ENCODE measurements around the gene SRSF5.

SRSF5 gene

DNA sequence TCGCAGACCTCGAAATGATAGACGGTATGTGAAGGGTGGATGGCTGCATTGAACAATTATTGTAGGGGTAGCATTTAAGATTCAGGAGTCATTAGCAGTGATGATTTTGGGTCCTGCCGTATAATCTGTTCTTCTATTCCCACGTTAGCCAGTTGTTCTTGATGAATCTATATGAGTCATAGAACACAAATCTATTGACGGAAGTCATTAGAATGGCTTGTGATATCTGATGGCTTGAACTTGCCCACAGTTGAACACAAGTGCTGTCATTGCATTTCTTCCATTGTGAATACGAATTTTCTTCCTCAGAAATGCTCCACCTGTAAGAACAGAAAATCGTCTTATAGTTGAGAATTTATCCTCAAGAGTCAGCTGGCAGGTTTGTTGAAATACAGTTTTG, 1.9 kb downstream of the SRSF5 start:
- Histone ChIP-seq H3K4me1 (ENCODE audit: control insufficient read depth, insufficient read depth, low read length, poor library complexity, severe bottlenecking) (peaks cover 18% of the 10 kb centered on the region), H3K36me3 (ENCODE audit: control insufficient read depth, insufficient read depth, low read length) (peaks cover 67% of the 10 kb centered on the region), H3K27ac (ENCODE audit: insufficient read depth, low read length, poor library complexity, severe bottlenecking) (no peak overlapping the region), H3K4me3 (ENCODE audit: insufficient read depth, low read depth, low read length, poor library complexity, severe bottlenecking) (peak overlapping the region; percentile 89), H3K9me3 (ENCODE audit: control insufficient read depth, low read length) (no peaks in the 10 kb centered on the region), H3K27me3 (replicated peaks; ENCODE audit: control insufficient read depth, insufficient read depth, low read length, poor library complexity, severe bottlenecking) (no peaks in the 10 kb centered on the region)
- DNase-seq = no peak

DNA sequence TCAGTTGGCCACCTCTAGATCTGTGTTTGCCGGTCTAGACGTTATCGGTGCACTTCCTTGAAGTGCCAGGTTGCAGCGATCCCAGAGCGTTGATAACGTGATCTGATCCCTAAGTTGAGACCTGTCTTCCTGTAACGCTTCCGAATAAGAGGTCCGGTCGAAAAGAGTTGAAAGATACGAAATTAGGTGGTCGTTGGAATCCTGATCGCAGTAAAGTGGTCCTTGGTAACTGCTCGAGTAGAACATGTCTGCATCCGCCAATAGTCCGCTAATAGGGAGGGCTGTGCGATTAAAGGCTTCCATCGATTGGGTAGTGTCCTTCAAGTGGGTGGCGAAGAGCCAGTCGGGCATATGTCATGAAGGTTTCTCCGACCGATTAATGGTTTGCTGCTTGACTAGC, 2.7 kb downstream of the SRSF5 start:
- Histone ChIP-seq H3K4me1 (ENCODE audit: control insufficient read depth, insufficient read depth, low read length, poor library complexity, severe bottlenecking) (peaks cover 18% of the 10 kb centered on the region), H3K4me3 (ENCODE audit: insufficient read depth, low read depth, low read length, poor library complexity, severe bottlenecking) (no peak overlapping the region), H3K27me3 (replicated peaks; ENCODE audit: control insufficient read depth, insufficient read depth, low read length, poor library complexity, severe bottlenecking) (no peaks in the 10 kb centered on the region), H3K9me3 (ENCODE audit: control insufficient read depth, low read length) (no peaks in the 10 kb centered on the region), H3K27ac (ENCODE audit: insufficient read depth, low read length, poor library complexity, severe bottlenecking) (no peak overlapping the region), H3K36me3 (ENCODE audit: control insufficient read depth, insufficient read depth, low read length) (peaks cover 69% of the 10 kb centered on the region)
- DNase-seq = no peak

DNA sequence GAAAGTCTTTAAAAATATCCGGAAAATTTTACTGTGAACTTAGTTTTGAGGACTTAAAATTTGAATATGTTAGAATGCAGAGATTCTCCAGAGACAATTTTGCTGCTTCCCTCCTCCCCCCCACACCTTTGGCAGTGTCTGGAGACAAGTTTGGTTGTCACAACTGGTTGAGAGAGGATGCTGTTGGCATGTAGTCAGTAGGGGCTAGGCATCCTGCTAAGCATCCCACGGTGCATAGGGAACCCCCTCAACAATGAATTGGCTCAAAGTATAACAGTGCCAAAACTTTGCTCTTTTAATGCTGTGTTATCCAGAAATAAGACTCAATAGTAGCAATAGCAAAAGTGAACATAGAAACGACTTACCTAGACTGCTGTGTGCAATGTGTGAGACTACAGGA, 3.6 kb downstream of the SRSF5 start:
- no peaks in the 10 kb centered on the region for H3K9me3 ChIP-seq (ENCODE audit: control insufficient read depth, low read length)
- H3K27me3 ChIP-seq (replicated peaks; ENCODE audit: control insufficient read depth, insufficient read depth, low read length, poor library complexity, severe bottlenecking) = no peaks in the 10 kb centered on the region
- H3K4me3 ChIP-seq (ENCODE audit: insufficient read depth, low read depth, low read length, poor library complexity, severe bottlenecking) = no peak overlapping the region
- peaks cover 76% of the 10 kb centered on the region for H3K36me3 ChIP-seq (ENCODE audit: control insufficient read depth, insufficient read depth, low read length)
- H3K4me1 ChIP-seq (ENCODE audit: control insufficient read depth, insufficient read depth, low read length, poor library complexity, severe bottlenecking) = peaks cover 18% of the 10 kb centered on the region
- DNase-seq = no peak
- H3K27ac ChIP-seq (ENCODE audit: insufficient read depth, low read length, poor library complexity, severe bottlenecking) = no peak overlapping the region

DNA sequence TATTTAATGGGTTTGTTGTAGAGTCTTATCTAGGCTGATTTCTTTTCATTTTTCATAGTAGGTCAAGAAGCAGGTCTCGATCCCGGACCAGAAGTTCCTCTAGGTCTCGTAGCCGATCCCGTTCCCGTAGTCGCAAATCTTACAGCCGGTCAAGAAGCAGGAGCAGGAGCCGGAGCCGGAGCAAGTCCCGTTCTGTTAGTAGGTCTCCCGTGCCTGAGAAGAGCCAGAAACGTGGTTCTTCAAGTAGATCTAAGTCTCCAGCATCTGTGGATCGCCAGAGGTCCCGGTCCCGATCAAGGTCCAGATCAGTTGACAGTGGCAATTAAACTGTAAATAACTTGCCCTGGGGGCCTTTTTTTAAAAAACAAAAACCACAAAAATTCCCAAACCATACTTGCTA, 4.2 kb downstream of the SRSF5 start:
- Histone ChIP-seq H3K27ac (ENCODE audit: insufficient read depth, low read length, poor library complexity, severe bottlenecking) (no peak overlapping the region), H3K9me3 (ENCODE audit: control insufficient read depth, low read length) (no peaks in the 10 kb centered on the region), H3K4me1 (ENCODE audit: control insufficient read depth, insufficient read depth, low read length, poor library complexity, severe bottlenecking) (peaks cover 18% of the 10 kb centered on the region), H3K4me3 (ENCODE audit: insufficient read depth, low read depth, low read length, poor library complexity, severe bottlenecking) (no peak overlapping the region), H3K36me3 (ENCODE audit: control insufficient read depth, insufficient read depth, low read length) (peaks cover 82% of the 10 kb centered on the region), H3K27me3 (replicated peaks; ENCODE audit: control insufficient read depth, insufficient read depth, low read length, poor library complexity, severe bottlenecking) (no peaks in the 10 kb centered on the region)
- no peak for DNase-seq

DNA sequence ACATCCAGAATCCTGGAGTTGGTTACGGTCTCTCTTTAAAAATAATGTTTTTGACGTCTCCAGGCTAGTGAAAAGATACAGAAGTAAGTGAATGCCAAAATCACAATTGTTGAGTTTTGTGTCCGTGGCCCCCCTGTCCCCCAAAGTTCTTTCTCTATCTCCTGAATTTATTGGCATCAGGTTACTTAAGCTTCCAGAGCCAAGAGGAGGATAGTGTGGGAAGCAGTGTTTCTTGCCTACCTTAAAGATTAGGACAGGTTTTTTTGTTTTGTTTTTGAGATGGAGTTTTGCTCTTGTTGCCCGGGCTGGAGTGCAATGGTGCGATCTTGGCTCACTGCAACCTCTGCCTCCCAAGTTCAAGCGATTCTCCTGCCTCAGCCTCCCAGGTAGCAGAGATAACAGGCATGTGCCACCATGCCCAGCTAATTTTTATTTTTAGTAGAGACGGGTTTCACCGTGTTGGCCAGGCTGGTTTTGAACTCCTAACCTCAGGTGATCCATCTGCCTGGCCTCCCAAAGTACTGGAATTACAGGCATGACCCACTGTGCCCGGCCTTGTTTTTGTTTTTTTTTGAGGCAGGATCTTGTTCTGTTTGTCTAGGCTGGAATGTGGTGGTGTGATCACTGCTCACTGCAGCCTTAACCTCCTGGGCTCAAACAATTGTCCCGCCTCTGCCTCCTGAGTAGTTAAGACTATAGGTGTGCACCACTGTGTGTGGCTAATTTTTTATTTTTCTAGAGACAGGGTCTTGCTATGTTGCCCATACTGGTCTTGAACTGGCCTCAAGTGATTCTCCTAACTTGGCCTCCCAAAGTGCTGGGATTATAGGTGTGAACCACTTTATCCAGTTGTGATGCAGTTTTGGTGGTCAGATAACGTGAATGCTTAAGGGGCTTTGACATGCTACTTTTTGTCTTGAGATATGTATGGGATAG, 5.4 kb downstream of the SRSF5 start:
- H3K4me1 ChIP-seq (ENCODE audit: control insufficient read depth, insufficient read depth, low read length, poor library complexity, severe bottlenecking) = peaks cover 18% of the 10 kb centered on the region
- no peaks in the 10 kb centered on the region for H3K27me3 ChIP-seq (replicated peaks; ENCODE audit: control insufficient read depth, insufficient read depth, low read length, poor library complexity, severe bottlenecking)
- H3K4me3 ChIP-seq (ENCODE audit: insufficient read depth, low read depth, low read length, poor library complexity, severe bottlenecking) = no peak overlapping the region
- no peak overlapping the region for H3K27ac ChIP-seq (ENCODE audit: insufficient read depth, low read length, poor library complexity, severe bottlenecking)
- no peaks in the 10 kb centered on the region for H3K9me3 ChIP-seq (ENCODE audit: control insufficient read depth, low read length)
- H3K36me3 ChIP-seq (ENCODE audit: control insufficient read depth, insufficient read depth, low read length) = peaks cover 87% of the 10 kb centered on the region
- DNase-seq = no peak

DNA sequence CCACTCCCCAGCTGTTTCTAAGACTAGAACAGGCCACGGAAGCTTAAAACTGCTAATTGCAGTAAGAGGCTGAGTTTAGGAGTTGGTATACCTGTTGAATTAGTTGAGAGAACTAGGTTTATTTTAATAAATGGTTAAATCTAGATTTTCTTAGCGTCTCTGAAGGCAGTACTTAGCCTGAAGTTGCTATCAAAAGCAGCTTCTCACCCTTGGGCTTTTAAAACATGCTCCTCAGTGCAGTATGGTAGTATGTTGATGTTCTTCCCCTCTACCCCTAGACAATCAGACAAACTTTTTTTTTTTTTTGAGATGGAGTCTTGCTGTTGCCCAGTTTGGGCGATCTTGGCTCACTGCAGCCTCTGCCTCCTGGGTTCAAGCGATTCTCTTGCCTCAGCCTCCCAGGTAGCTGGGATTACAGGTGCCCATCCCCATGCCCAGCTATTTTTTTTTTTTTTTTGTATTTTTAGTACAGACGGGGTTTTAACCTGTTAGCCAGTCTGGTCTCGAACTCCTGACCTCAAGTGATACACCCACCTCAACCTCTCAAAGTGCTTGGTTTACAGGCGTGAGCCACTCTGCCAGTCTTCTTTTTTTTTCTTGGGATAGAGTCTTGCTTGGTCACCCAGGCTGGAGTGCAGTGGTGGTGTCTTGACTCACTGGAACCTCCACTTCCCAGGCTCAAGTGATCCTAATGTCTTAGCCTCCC, 6.8 kb downstream of the SRSF5 start:
- Histone ChIP-seq H3K4me1 (ENCODE audit: control insufficient read depth, insufficient read depth, low read length, poor library complexity, severe bottlenecking) (peaks cover 10% of the 10 kb centered on the region), H3K4me3 (ENCODE audit: insufficient read depth, low read depth, low read length, poor library complexity, severe bottlenecking) (no peak overlapping the region), H3K9me3 (ENCODE audit: control insufficient read depth, low read length) (no peaks in the 10 kb centered on the region), H3K27ac (ENCODE audit: insufficient read depth, low read length, poor library complexity, severe bottlenecking) (no peak overlapping the region), H3K27me3 (replicated peaks; ENCODE audit: control insufficient read depth, insufficient read depth, low read length, poor library complexity, severe bottlenecking) (no peaks in the 10 kb centered on the region), H3K36me3 (ENCODE audit: control insufficient read depth, insufficient read depth, low read length) (peaks cover 78% of the 10 kb centered on the region)
- DNase-seq = no peak

DNA sequence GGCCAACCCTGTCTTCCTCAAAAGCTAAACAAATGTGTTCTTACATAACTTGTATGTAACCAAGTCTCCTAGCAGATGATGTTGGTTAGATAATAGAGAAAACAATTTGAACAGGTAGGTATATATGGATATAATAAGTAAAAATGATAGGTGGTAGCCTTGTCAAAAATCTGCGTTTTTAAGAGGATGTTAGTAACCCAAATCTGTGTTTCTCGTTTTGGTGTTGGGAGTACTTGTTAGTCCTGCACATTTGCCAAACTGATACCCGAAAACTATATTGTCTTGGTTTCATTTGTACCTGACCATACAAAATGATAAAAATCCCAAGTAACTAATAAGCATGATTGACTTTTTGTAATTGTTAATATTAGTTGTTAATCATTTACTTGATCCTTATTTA, 8.1 kb downstream of the SRSF5 start:
- Histone ChIP-seq H3K36me3 (ENCODE audit: control insufficient read depth, insufficient read depth, low read length) (peaks cover 73% of the 10 kb centered on the region), H3K4me3 (ENCODE audit: insufficient read depth, low read depth, low read length, poor library complexity, severe bottlenecking) (no peak overlapping the region), H3K4me1 (ENCODE audit: control insufficient read depth, insufficient read depth, low read length, poor library complexity, severe bottlenecking) (no peaks in the 10 kb centered on the region), H3K27ac (ENCODE audit: insufficient read depth, low read length, poor library complexity, severe bottlenecking) (no peak overlapping the region), H3K27me3 (replicated peaks; ENCODE audit: control insufficient read depth, insufficient read depth, low read length, poor library complexity, severe bottlenecking) (no peaks in the 10 kb centered on the region), H3K9me3 (ENCODE audit: control insufficient read depth, low read length) (no peaks in the 10 kb centered on the region)
- DNase-seq = no peak

DNA sequence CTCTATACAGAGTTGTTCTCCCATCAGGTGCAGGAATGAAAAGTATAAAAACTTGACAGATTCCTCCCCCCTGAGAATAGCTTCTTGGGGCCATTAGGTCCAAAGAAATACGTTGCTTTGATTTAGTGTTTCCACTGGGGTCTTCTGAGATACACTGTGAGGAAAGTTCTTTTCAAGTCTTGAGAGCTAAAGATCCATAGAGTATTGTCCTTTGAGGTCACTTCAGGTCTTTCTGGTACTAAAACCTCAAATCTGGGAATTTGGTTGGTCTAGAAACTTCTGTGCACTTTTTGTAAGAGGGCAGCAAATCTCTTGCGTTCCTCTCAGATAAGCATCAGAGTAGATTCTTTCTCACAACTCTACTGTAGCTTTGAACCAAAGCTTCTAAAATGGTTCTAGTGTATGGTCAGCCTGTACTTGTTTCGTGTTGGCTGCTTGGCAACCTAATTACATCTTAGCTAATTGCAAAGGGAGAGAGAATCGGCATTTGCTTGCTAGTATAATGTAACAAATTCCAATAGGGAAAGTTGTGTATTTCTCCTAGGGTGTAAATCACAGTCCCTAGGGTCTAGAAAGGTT, 10.0 kb downstream of the SRSF5 start:
- no peak for DNase-seq
- Histone ChIP-seq H3K9me3 (ENCODE audit: control insufficient read depth, low read length) (no peaks in the 10 kb centered on the region), H3K36me3 (ENCODE audit: control insufficient read depth, insufficient read depth, low read length) (peaks cover 58% of the 10 kb centered on the region), H3K4me3 (ENCODE audit: insufficient read depth, low read depth, low read length, poor library complexity, severe bottlenecking) (no peak overlapping the region), H3K27me3 (replicated peaks; ENCODE audit: control insufficient read depth, insufficient read depth, low read length, poor library complexity, severe bottlenecking) (no peaks in the 10 kb centered on the region), H3K4me1 (ENCODE audit: control insufficient read depth, insufficient read depth, low read length, poor library complexity, severe bottlenecking) (no peaks in the 10 kb centered on the region), H3K27ac (ENCODE audit: insufficient read depth, low read length, poor library complexity, severe bottlenecking) (no peak overlapping the region)

DNA sequence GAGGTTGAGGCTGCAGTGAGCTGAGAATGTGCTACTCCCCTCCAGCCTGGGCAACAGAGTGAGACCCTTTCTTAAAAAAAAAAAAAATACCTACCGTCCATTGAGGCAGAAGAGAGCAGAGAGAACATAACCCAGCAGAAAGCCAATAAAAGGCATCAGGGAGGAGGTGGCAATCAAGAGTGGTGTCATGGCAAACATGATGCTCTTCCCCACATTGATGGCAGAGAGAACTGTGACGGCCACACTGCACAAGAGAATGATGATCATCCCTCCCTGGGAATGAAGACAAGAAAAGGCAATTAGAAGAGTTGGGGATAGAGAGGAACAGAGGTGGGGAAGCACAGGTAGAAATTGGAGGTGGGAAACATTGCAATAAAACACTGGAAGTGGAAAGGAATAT, 12.1 kb downstream of the SRSF5 start:
- Histone ChIP-seq H3K9me3 (ENCODE audit: control insufficient read depth, low read length) (no peaks in the 10 kb centered on the region), H3K4me1 (ENCODE audit: control insufficient read depth, insufficient read depth, low read length, poor library complexity, severe bottlenecking) (no peaks in the 10 kb centered on the region), H3K36me3 (ENCODE audit: control insufficient read depth, insufficient read depth, low read length) (peaks cover 38% of the 10 kb centered on the region), H3K27me3 (replicated peaks; ENCODE audit: control insufficient read depth, insufficient read depth, low read length, poor library complexity, severe bottlenecking) (no peaks in the 10 kb centered on the region), H3K4me3 (ENCODE audit: insufficient read depth, low read depth, low read length, poor library complexity, severe bottlenecking) (no peak overlapping the region), H3K27ac (ENCODE audit: insufficient read depth, low read length, poor library complexity, severe bottlenecking) (no peak overlapping the region)
- DNase-seq = no peak

DNA sequence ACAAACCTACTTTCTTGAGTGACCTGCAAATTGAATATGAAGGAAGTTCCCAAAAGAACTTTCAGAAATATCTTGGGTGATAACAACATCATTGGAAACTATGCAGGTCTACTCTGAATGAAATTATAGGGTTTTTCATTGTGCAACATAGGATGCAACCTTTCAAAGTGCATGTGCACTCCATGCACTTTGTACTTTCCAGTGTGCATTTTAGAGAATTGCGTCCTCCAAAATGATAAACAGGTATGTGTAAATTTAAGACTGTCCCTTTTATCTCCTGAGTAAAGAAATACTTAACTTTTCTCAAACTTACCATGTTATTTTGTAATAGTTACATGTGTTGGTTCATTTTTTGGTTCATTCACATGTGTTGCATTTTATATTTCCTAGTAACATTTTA, 13.2 kb downstream of the SRSF5 start:
- no peak overlapping the region for H3K4me3 ChIP-seq (ENCODE audit: insufficient read depth, low read depth, low read length, poor library complexity, severe bottlenecking)
- no peak for DNase-seq
- no peaks in the 10 kb centered on the region for H3K9me3 ChIP-seq (ENCODE audit: control insufficient read depth, low read length)
- H3K27ac ChIP-seq (ENCODE audit: insufficient read depth, low read length, poor library complexity, severe bottlenecking) = no peak overlapping the region
- no peaks in the 10 kb centered on the region for H3K4me1 ChIP-seq (ENCODE audit: control insufficient read depth, insufficient read depth, low read length, poor library complexity, severe bottlenecking)
- H3K27me3 ChIP-seq (replicated peaks; ENCODE audit: control insufficient read depth, insufficient read depth, low read length, poor library complexity, severe bottlenecking) = no peaks in the 10 kb centered on the region
- peaks cover 36% of the 10 kb centered on the region for H3K36me3 ChIP-seq (ENCODE audit: control insufficient read depth, insufficient read depth, low read length)

Data from effector memory CD4-positive, alpha-beta T cell (primary cell).